Measurements from ENCODE around the gene NRXN3. TPM values are rescaled to one million over a fixed set of nuclear protein-coding genes. Genes with fewer than 3 reads are reported as not detected.

NRXN3 gene
- total and polyA plus RNA-seq, 2 experiments from 2014 or later = 0.69 to 1.5 TPM

DNA sequence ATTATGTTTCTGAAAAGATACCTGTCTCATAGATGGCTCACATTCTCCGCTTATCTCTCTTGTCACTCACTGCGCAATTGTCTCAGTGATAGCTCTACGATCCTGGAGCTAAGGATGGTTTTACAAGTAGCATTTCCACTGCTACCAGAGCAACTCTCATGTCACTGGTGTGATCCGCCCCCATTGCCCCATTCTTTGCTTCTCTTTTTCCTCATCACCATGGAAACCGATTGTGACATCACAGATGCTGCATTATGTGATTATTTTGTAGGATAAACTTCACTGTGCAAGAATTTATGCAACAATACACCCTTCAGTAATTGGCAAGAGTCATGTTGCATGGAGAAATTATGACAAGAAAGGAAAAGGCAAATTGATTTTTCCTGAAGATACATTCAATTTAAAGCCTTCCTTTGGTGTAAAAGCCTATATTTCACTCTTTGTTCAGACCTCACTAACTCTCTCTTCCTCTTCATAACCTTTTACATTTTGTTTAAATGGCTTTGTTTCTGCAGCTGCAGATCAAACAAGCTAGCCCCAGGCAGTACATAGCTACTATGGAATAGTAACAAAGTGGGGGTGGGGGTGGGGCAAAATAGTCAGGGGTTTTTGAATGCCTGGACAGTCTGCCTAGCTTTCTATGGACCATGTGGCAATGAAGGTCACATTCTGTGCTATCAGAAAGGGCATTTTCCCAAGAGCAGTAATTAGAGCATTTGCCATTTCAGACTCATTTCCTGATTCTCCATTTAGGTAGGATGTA is 539.8 kb downstream of the NRXN3 start:
- no peaks in the 10 kb centered on the region for H3K36me3 ChIP-seq
- no peak overlapping the region for H3K4me3 ChIP-seq
- TF ChIP-seq, protein P1, sequence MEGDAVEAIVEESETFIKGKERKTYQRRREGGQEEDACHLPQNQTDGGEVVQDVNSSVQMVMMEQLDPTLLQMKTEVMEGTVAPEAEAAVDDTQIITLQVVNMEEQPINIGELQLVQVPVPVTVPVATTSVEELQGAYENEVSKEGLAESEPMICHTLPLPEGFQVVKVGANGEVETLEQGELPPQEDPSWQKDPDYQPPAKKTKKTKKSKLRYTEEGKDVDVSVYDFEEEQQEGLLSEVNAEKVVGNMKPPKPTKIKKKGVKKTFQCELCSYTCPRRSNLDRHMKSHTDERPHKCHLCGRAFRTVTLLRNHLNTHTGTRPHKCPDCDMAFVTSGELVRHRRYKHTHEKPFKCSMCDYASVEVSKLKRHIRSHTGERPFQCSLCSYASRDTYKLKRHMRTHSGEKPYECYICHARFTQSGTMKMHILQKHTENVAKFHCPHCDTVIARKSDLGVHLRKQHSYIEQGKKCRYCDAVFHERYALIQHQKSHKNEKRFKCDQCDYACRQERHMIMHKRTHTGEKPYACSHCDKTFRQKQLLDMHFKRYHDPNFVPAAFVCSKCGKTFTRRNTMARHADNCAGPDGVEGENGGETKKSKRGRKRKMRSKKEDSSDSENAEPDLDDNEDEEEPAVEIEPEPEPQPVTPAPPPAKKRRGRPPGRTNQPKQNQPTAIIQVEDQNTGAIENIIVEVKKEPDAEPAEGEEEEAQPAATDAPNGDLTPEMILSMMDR (IDR thresholded peaks at IDR 0.05; ENCODE audit: low read depth, low read length) = no peak
- no peaks in the 10 kb centered on the region for H3K9me3 ChIP-seq (ENCODE audit: low read depth)
- no peaks in the 10 kb centered on the region for H3K27me3 ChIP-seq
- H3K27ac ChIP-seq = no peak overlapping the region
- DNase-seq (ENCODE audit: low read depth in 1 of 2, low spot score in 1 of 2) = no peak
- H3K4me1 ChIP-seq (ENCODE audit: low read depth) = no peaks in the 10 kb centered on the region

DNA sequence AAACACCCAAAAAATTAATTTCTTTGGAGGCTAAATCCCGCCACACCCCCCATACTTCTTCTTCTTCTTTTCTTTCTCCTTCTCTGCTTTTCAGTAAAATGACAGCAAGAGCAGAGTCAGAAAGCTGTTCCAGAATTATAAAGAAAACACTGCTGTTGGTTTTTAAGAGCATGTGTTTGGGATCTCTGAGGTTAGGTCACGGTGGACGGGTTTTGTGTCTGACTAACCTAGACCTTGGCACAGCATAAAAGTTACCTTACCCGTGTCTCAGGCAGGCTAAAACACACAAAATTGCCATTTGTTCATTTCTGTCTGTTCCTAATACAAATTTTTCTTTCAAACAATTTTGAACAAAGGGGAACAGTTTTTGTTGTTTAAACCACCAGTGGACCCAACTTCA is 540.8 kb downstream of the NRXN3 start:
- Histone ChIP-seq H3K36me3 (no peaks in the 10 kb centered on the region), H3K4me3 (no peak overlapping the region), H3K9me3 (ENCODE audit: low read depth) (no peaks in the 10 kb centered on the region), H3K27ac (no peak overlapping the region), H3K4me1 (ENCODE audit: low read depth) (no peaks in the 10 kb centered on the region), H3K27me3 (no peaks in the 10 kb centered on the region)
- no peak for DNase-seq (ENCODE audit: low read depth in 1 of 2, low spot score in 1 of 2)
- TF ChIP-seq, protein P1 (IDR thresholded peaks at IDR 0.05; ENCODE audit: low read depth, low read length) = no peak

DNA sequence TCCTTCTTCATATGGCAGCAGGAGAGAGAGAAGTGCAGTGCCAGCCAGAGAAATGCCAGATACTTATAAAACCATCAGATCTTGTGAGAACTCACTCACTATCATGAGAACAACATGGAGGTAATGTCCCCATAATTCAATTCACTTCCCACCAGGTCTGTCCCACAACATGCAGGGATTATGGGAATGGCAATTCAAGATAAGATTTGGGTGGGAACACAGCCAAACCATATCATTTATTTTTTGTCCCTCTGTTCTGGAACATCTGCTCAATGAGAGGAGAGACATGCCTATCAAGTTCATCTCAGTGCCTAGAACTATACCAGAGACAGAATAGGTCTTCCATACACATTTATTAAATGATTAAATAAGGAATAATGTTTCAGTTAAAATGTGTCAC is 543.5 kb downstream of the NRXN3 start:
- no peaks in the 10 kb centered on the region for H3K36me3 ChIP-seq
- H3K4me3 ChIP-seq = no peak overlapping the region
- DNase-seq (ENCODE audit: low read depth in 1 of 2, low spot score in 1 of 2) = no peak
- H3K27ac ChIP-seq = no peak overlapping the region
- no peaks in the 10 kb centered on the region for H3K9me3 ChIP-seq (ENCODE audit: low read depth)
- H3K4me1 ChIP-seq (ENCODE audit: low read depth) = no peaks in the 10 kb centered on the region
- H3K27me3 ChIP-seq = no peaks in the 10 kb centered on the region
- TF ChIP-seq, protein P1 (IDR thresholded peaks at IDR 0.05; ENCODE audit: low read depth, low read length) = no peak

DNA sequence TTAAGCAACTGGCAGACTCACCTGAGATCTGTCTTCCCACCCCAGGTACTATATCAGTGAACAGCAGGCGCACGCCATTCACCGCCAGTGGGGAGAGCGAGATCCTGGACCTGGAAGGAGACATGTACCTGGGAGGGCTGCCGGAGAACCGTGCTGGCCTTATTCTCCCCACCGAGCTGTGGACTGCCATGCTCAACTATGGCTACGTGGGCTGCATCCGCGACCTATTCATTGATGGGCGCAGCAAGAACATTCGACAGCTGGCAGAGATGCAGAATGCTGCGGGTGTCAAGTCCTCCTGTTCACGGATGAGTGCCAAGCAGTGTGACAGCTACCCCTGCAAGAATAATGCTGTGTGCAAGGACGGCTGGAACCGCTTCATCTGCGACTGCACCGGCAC is 544.5 kb downstream of the NRXN3 start:
- Histone ChIP-seq H3K27ac (no peak overlapping the region), H3K4me1 (ENCODE audit: low read depth) (no peaks in the 10 kb centered on the region), H3K27me3 (no peaks in the 10 kb centered on the region), H3K9me3 (ENCODE audit: low read depth) (no peaks in the 10 kb centered on the region), H3K36me3 (no peaks in the 10 kb centered on the region), H3K4me3 (no peak overlapping the region)
- TF ChIP-seq, protein P1 (IDR thresholded peaks at IDR 0.05; ENCODE audit: low read depth, low read length) = no peak
- no peak for DNase-seq (ENCODE audit: low read depth in 1 of 2, low spot score in 1 of 2)

DNA sequence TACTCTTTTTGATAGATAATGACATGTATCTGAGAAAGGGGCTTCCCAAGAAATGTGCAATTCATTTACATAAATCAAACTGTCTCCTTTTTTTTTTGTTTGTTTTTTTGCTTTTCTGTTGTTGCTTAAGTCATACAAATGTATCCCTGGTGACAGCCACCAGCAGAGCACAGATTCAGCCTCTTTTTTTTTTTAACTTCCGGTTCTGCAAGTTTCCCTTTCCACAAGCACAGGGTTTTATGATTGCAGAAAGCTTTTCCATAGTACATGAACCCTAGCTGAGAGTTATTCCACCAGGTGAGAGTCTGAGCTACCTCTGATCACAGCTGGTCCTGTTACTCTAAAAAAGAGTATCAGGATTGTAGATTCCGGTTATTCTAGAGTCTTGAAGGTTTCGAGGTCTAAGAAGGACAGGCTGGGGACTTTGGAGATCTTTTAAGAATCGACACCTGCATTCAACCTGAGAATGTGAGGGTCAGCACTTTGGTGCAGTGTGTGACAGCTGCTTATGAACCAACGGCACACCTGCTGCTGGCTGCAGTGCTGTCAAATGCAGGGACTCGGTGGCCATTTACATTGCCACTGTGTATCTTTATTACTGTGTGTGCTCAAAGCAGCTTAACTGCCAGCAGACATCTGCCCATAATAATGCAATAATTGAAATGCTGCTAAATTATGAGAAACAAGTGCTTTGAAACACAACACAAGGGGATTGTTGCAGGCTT is 551.7 kb downstream of the NRXN3 start:
- Histone ChIP-seq H3K36me3 (no peaks in the 10 kb centered on the region), H3K27me3 (no peaks in the 10 kb centered on the region), H3K27ac (no peak overlapping the region), H3K4me3 (no peak overlapping the region), H3K9me3 (ENCODE audit: low read depth) (no peaks in the 10 kb centered on the region), H3K4me1 (ENCODE audit: low read depth) (no peaks in the 10 kb centered on the region)
- TF ChIP-seq, protein P1 (IDR thresholded peaks at IDR 0.05; ENCODE audit: low read depth, low read length) = no peak
- no peak for DNase-seq (ENCODE audit: low read depth in 1 of 2, low spot score in 1 of 2)

All from cardiac muscle cell (in vitro differentiated cells and primary cell).